NOMO-1 (cell line): Measurements from ENCODE around the gene ADCY6.

ENCODE experiments used
- DNase-seq, 2 experiments: peaks; one replicate each; lab custom pipeline; 2025; ENCODE audit not compliant: unreplicated experiment in 2 of 2; lab: John Stamatoyannopoulos, UW

Gene ADCY6

GRCh38 chr12:48816143-48816854, 27.4 kb upstream of the ADCY6 start:
- DNase-seq, result no peak

GRCh38 chr12:48815126-48816110, 26.5 kb upstream of the ADCY6 start:
- peak; percentile 68 to 83 for DNase-seq

- peak; percentile 63 to 73 for DNase-seq
Measured at GRCh38 chr12:48814262-48815125, 25.6 kb upstream of the ADCY6 start.

- DNase-seq, result peak in 1 of 2 experiments; percentile 38
Measured at GRCh38 chr12:48813465-48814261, 24.8 kb upstream of the ADCY6 start.

GRCh38 chr12:48812389-48812788, 23.5 kb upstream of the ADCY6 start:
- no peak for DNase-seq

- DNase-seq, result no peak
Measured at GRCh38 chr12:48811437-48812090, 22.7 kb upstream of the ADCY6 start.

- no peak for DNase-seq
Measured at GRCh38 chr12:48810903-48811431, 22.1 kb upstream of the ADCY6 start.

GRCh38 chr12:48807981-48808380, 19.1 kb upstream of the ADCY6 start:
- no peak for DNase-seq

GRCh38 chr12:48803675-48804074, 14.8 kb upstream of the ADCY6 start:
- peak in 1 of 2 experiments; percentile 71 for DNase-seq

GRCh38 chr12:48800971-48801370, 12.1 kb upstream of the ADCY6 start:
- no peak for DNase-seq

GRCh38 chr12:48800457-48800856, 11.6 kb upstream of the ADCY6 start:
- DNase-seq, result no peak

- peak; percentile 66 to 87 for DNase-seq
Measured at GRCh38 chr12:48796976-48797375, 8.1 kb upstream of the ADCY6 start.

- peak; percentile 41 to 42 for DNase-seq
Measured at GRCh38 chr12:48795550-48796455, 6.9 kb upstream of the ADCY6 start.

GRCh38 chr12:48794870-48795269, 6.0 kb upstream of the ADCY6 start:
- no peak for DNase-seq

- no peak for DNase-seq
Measured at GRCh38 chr12:48793696-48794095, 4.8 kb upstream of the ADCY6 start.

GRCh38 chr12:48789858-48790326, 1.0 kb upstream of the ADCY6 start:
- DNase-seq, result no peak

GRCh38 chr12:48788524-48788853, 400 bp downstream of the ADCY6 start:
- DNase-seq, result no peak
